Effector memory CD8-positive, alpha-beta T cell (primary cell): Measurements from ENCODE around the gene KDM4B.
A peak's percentile ranks its signal among the peaks of the same experiment; 100 is the strongest.
"Not testable (repeated sequence)": the region's sequence is repeated elsewhere in the genome, so short reads cannot be mapped to it uniquely, and the experiment has no call there.

Source experiments
- ATAC-seq: fragments of 150-1000 bp; cut with Tn5 transposase; replicated peaks from 2 replicates; pipeline ENCODE4 v1.10.0; 2021; ENCODE audit warnings: mild to moderate bottlenecking, moderate library complexity
- DNase-seq, 3 experiments: peaks; one replicate each; pipeline ENCODE4 v3.0.0; 2021
- H3K27ac Mint-ChIP-seq, 2 donors: one replicate each; pipeline ENCODE4 v1.8.0; 2022; ENCODE audit warnings: mild to moderate bottlenecking in 2 of 2, mixed read lengths in 2 of 2, moderate library complexity in 2 of 2
- H3K27me3 Mint-ChIP-seq, 2 donors: one replicate each; pipeline ENCODE4 v1.8.0; 2022; ENCODE audit warnings: mixed read lengths in 2 of 2
- H3K36me3 Mint-ChIP-seq: one replicate; pipeline ENCODE4 v1.8.0; 2022; ENCODE audit warnings: mild to moderate bottlenecking, moderate library complexity, mixed read lengths; ENCODE audit not compliant: insufficient read depth
- H3K4me1 Mint-ChIP-seq, 2 donors: one replicate each; pipeline ENCODE4 v1.8.0; 2022; ENCODE audit warnings: low read depth in 2 of 2, mixed read lengths in 2 of 2
- H3K4me3 Mint-ChIP-seq, 2 donors: one replicate each; pipeline ENCODE4 v1.8.0; 2022; ENCODE audit warnings: mild to moderate bottlenecking in 2 of 2, mixed read lengths in 2 of 2, moderate library complexity in 2 of 2
- H3K9me3 Mint-ChIP-seq, 2 donors: one replicate each; pipeline ENCODE4 v1.8.0; 2022; ENCODE audit warnings: mixed read lengths in 2 of 2

The KDM4B gene

DNA sequence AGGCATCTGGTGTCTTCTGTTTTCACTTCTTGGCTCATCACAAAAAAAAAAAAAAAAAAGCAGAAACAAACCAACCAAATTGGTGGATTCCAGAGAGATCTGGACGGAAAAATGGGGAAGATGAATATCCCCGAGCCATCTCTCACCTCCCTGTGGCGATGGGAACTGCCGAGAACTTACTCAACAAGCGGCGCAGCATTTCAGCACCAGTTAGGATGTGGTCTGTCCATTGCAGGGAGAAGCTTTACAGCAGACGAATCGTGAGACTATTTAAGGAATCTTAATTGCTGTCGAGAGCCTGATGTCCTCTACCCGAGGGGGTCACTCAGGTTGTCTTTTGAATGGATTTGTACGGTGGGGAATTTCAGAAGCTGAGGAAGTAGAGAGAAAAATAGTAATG lies 17.3 kb upstream of the KDM4B start:
- Mint-ChIP-seq H3K36me3 (peaks cover 1% of the 10 kb centered on the region), H3K4me3 (no peak overlapping the region), H3K4me1 (no peaks in the 10 kb centered on the region), H3K27ac (no peak overlapping the region), H3K9me3 (no peaks in the 10 kb centered on the region), H3K27me3 (no peaks in the 10 kb centered on the region)
- no peak for DNase-seq
- no peak for ATAC-seq

DNA sequence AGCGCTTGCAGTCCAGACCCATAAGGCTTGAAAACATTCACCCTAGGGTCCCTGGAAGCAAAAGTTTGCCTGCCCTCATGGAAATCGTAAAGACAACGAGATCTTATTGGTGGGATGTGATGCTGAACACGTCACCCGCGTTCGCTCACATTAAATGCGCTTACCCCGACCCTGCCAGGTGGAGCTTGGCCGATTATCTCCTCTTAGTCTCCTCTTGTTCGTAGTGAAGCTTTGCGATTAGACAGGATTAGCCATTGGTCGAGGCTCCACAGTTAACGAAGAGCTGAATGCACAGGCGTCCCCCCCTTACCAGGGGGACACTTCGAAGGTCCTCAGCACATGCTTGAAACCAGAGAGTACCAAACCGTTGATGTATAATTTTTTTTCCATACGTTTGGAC lies 16.0 kb upstream of the KDM4B start:
- no peak for DNase-seq
- Mint-ChIP-seq H3K9me3 (no peaks in the 10 kb centered on the region), H3K4me3 (no peak overlapping the region), H3K4me1 (no peaks in the 10 kb centered on the region), H3K36me3 (no peaks in the 10 kb centered on the region), H3K27ac (peak overlapping the region in 1 of 2 donors; percentile 20), H3K27me3 (no peaks in the 10 kb centered on the region)
- ATAC-seq = no peak

DNA sequence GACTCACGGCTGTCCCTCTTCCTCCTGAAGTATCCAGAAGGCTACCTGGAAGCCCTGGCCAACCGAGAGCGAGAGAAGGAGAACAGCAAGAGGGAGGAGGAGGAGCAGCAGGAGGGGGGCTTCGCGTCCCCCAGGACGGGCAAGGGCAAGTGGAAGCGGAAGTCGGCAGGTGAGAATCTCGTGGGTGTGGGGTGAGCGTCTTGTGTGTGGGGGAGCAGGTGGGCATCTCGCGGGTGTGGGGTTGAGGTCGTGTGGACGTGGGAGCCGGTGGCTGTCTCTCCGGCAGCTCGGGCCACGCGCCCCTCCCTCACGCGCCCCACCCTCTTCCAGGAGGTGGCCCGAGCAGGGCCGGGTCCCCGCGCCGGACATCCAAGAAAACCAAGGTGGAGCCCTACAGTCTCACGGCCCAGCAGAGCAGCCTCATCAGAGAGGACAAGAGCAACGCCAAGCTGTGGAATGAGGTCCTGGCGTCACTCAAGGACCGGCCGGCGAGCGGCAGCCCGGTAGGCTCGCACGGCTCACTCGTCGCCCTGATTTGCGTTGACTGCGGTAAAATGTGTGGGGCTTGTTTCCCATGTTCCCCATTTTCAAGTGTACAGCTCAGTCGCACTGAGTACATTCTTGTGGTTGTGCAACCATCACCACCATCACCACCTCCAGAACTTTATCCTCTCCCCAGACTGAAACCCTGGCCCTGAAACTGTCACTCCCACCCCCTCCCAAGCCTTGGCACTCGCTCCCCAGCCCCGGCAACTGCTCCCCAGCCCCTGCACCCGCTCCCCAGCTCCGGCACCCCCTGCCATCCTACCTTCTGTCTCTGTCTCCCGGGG lies 14.4 kb upstream of the KDM4B start:
- peak overlapping the region in 1 of 2 donors; percentile 55 for H3K27ac Mint-ChIP-seq
- H3K27me3 Mint-ChIP-seq = not testable (repeated sequence)

DNA sequence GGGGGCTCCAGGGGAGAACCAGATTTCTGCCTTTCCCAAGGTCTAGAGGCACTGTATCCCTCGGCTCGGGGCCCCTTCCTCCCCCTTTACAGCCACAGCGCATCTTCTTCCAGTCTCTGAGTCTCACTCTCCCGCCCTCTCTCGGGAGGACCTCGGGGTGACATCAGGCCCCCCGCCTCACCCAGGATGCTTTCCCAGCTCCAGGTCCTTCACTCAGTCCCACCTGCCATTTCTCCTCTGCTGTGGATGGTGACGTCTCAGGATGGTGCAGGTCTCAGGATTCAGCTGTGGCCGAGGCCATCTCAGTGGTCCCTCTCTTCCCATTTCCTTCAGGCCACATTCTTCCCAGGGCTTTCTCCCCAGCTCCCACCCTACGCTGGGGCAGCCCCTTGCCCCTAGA lies 13.6 kb upstream of the KDM4B start:
- Mint-ChIP-seq H3K36me3 (no peaks in the 10 kb centered on the region), H3K4me3 (no peak overlapping the region), H3K27me3 (no peaks in the 10 kb centered on the region), H3K27ac (peak overlapping the region in 1 of 2 donors; percentile 55), H3K9me3 (no peaks in the 10 kb centered on the region), H3K4me1 (no peaks in the 10 kb centered on the region)
- DNase-seq (no peak), ATAC-seq (no peak)

More for the DNA sequence above, 14.4 kb upstream of the KDM4B start:
- not testable (repeated sequence) for H3K4me3 Mint-ChIP-seq, H3K9me3 Mint-ChIP-seq, ATAC-seq, H3K36me3 Mint-ChIP-seq, H3K4me1 Mint-ChIP-seq, DNase-seq

DNA sequence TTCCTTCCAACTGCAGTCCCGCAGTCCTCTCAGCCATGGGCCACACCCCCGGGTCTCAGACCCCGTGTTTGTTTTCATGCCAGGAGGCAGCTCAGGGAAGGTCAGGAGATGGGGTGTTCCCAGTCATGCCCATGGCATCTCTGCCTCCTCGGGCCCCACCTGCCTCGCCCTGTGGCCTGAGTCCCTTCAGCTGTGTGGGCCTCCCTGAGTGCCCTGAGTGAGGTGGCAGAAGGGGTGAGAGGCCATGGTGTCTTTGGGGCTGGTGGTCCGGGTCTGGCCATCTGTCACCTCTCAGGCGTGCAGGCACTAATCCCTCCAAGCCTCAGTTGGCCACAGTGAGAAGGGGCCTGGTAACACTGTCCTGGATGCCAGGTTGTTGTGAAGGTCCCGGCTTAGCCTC lies 10.9 kb upstream of the KDM4B start:
- Mint-ChIP-seq H3K27ac (peak overlapping the region in 1 of 2 donors; percentile 15), H3K27me3 (no peaks in the 10 kb centered on the region), H3K36me3 (no peaks in the 10 kb centered on the region), H3K4me3 (no peak overlapping the region), H3K4me1 (no peaks in the 10 kb centered on the region), H3K9me3 (no peaks in the 10 kb centered on the region)
- no peak for DNase-seq
- ATAC-seq = no peak

DNA sequence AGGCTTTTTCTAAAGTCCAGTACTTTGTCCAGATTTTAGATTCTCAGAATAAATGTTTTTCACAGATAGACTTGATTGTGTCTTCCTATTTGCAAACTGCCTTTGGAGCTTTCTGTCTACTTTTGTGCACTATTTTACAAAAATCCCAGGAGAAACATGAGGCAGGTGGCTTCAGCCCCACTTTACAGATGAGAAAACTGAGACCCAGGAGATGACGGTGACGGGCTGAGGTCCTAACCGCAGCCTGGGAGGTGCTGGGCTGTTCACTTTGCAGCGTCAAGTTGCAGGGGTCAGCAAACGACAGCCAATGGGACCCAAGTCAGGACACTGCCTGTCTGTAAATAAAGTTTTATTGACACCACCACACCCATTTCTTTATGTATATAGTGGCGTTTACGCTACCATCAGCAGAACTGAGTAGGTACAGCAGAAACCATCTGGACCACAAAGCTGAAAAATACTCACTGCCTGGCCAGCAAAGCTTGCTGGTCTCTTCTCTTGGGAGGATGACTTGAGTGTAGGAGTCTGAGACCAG lies 6.8 kb upstream of the KDM4B start:
- Mint-ChIP-seq H3K27ac (no peak overlapping the region), H3K4me1 (no peaks in the 10 kb centered on the region), H3K4me3 (no peak overlapping the region), H3K27me3 (no peaks in the 10 kb centered on the region), H3K9me3 (no peaks in the 10 kb centered on the region), H3K36me3 (no peaks in the 10 kb centered on the region)
- ATAC-seq (no peak), DNase-seq (no peak)

DNA sequence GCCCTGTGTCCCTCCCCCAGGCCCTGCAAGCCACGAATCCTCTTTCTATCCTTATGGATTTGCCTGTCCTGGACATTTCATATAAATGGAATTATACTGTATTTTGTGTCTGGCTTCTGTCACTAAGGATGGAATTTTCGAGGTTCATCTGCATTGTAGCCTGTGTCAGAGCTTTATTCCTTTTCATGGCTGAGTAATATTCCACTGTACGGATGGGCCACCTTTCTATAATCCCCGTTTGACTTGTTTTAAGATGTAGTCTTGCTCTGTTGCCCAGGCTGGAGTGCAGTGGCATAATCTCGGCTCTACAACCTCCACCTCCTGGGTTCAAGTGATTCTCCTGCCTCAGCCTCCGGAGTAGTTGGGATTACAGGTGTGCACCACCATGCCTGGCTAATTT lies 3.9 kb upstream of the KDM4B start:
- no peaks in the 10 kb centered on the region for H3K9me3 Mint-ChIP-seq
- DNase-seq (no peak), ATAC-seq (no peak)
- H3K27me3 Mint-ChIP-seq = no peaks in the 10 kb centered on the region
- H3K4me1 Mint-ChIP-seq = peaks cover 8 to 9% of the 10 kb centered on the region in 2 donors
- no peak overlapping the region for H3K27ac Mint-ChIP-seq
- peaks cover 14% of the 10 kb centered on the region for H3K36me3 Mint-ChIP-seq
- no peak overlapping the region for H3K4me3 Mint-ChIP-seq

DNA sequence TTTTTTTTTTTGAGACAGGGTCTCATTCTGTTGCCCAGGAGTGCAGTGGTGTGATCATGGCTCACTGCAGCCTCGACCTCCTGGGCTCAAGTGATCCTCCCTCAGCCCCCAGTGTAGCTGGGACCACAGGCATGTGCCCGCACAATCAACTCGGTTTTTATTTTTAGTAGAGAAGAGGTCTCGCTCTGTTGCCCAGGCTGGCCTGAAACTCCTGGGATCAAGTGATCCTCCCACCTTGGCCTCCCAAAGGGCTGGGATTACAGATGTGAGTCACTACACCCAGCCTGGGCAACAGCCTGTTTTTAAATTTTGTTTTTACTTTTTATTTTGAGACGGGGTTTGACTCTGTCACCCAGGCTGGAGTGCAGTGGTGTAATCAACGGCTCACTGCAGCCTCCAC lies 2.3 kb upstream of the KDM4B start:
- no peaks in the 10 kb centered on the region for H3K9me3 Mint-ChIP-seq
- H3K27ac Mint-ChIP-seq = peak overlapping the region in 1 of 2 donors; percentile 33
- H3K4me3 Mint-ChIP-seq = no peak overlapping the region
- no peak for DNase-seq
- H3K36me3 Mint-ChIP-seq = peaks cover 22% of the 10 kb centered on the region
- H3K27me3 Mint-ChIP-seq = no peaks in the 10 kb centered on the region
- ATAC-seq = no peak
- peaks cover 24% of the 10 kb centered on the region in 2 donors for H3K4me1 Mint-ChIP-seq

DNA sequence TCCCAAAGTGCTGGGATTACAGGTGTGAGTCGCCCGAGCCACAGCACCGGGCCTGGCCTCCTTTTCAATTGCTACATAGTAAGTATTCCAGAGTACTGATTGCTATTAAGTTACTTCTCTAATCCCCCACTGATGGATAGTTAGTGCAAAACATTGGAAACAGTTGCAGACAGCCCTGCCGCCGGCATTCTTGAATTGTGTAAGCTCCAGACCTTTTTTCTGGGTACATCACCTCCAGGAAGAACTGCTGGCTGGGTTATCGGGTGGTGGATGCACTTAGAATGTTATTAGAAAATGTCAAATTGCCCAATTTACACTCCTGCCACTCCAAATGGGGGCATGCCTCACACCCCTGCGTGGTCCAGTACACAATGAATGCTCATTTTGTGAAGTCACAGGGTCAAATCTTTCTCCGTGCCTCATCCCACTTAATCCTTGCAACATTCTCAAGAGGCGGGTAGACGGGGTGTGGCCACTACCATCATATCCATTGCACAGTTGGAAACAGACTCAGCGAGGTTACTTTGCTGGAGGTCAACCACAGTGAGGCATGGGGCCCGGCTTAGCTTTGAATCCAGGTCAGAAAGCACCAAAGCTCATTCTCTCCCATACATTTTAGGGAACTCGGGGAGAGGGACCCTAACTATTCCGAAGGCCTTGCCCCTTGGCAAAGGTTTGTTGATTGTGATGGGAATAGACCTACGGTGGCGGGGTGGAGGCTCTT lies 1.0 kb upstream of the KDM4B start:
- Mint-ChIP-seq H3K4me3 (peak overlapping the region; percentile 79 to 80), H3K27me3 (no peaks in the 10 kb centered on the region), H3K4me1 (peaks cover 26 to 34% of the 10 kb centered on the region in 2 donors), H3K36me3 (peaks cover 26% of the 10 kb centered on the region), H3K9me3 (no peaks in the 10 kb centered on the region), H3K27ac (peak overlapping the region; percentile 86 to 88)
- ATAC-seq (no peak), DNase-seq (no peak)

DNA sequence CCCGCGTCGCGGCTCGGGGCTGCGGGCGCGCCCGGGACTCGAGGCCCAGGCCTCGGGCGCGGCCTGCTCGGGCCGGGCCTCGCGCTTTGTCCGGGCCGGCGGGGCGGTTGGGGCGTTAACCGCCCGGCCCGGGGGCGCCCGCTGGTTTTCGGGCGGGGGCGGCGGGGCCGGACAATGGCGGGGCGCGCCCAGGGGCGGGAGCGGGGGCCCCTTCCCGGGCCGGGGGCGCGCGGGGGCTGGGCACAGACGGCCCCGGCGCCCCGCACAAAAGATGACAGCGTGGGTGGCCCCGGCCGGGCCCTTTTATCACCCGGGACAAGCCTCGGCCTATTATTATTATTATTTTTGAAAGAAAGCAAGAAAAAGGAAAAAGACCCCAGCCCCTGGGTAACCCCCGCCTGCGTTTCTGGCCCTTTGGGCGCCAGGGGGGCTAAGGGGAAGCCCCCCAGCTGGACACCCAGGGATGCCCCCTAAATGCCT lies 419 bp downstream of the KDM4B start:
- no peak for DNase-seq
- H3K4me3 Mint-ChIP-seq = peak overlapping the region; percentile 89 to 91
- H3K36me3 Mint-ChIP-seq = peaks cover 26% of the 10 kb centered on the region
- H3K9me3 Mint-ChIP-seq = no peaks in the 10 kb centered on the region
- ATAC-seq = no peak
- H3K27ac Mint-ChIP-seq = peak overlapping the region; percentile 86 to 92
- no peaks in the 10 kb centered on the region for H3K27me3 Mint-ChIP-seq
- peaks cover 26 to 35% of the 10 kb centered on the region in 2 donors for H3K4me1 Mint-ChIP-seq

DNA sequence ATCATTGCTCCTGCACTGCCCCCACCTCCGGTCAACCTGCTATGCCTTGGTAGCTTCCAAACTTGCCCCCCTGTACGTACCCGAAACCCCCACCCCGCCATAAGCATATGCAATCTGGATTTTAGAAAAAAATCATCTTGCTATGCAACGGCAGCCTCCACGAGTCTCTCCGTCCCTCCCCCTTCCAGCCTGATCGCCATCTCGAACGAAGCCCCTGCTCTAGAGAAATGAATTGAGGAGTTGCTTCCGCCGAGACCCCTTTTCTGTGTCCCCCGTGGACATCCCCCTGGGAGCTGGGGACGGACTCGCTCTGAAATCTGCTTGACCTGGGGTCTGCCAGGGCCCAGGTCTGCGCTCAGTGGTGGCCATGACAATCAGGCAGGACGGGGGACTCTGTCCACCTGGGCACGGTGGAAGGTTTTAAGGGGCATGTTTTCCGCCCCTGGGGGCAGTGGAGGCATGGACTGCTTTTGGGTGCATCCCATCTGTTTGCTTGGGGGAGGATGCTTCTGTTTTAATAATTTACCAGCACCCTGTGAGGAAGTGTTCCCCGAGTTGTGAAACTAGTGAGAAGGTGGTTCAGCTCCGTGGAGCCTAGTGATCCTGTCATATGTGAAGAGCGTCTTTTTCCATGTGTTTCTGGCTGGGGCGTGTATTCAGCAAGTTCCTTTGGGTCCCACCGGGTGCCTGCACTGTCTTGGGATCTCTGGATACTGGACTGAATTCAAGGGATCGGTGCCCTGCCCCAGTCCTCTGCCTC lies 1.0 kb downstream of the KDM4B start:
- H3K4me1 Mint-ChIP-seq = peaks cover 30 to 35% of the 10 kb centered on the region in 2 donors
- no peaks in the 10 kb centered on the region for H3K27me3 Mint-ChIP-seq
- H3K36me3 Mint-ChIP-seq = peaks cover 26% of the 10 kb centered on the region
- no peak for ATAC-seq
- H3K4me3 Mint-ChIP-seq = peak overlapping the region; percentile 89 to 91
- H3K27ac Mint-ChIP-seq = peak overlapping the region; percentile 86 to 92
- no peaks in the 10 kb centered on the region for H3K9me3 Mint-ChIP-seq
- DNase-seq = no peak

DNA sequence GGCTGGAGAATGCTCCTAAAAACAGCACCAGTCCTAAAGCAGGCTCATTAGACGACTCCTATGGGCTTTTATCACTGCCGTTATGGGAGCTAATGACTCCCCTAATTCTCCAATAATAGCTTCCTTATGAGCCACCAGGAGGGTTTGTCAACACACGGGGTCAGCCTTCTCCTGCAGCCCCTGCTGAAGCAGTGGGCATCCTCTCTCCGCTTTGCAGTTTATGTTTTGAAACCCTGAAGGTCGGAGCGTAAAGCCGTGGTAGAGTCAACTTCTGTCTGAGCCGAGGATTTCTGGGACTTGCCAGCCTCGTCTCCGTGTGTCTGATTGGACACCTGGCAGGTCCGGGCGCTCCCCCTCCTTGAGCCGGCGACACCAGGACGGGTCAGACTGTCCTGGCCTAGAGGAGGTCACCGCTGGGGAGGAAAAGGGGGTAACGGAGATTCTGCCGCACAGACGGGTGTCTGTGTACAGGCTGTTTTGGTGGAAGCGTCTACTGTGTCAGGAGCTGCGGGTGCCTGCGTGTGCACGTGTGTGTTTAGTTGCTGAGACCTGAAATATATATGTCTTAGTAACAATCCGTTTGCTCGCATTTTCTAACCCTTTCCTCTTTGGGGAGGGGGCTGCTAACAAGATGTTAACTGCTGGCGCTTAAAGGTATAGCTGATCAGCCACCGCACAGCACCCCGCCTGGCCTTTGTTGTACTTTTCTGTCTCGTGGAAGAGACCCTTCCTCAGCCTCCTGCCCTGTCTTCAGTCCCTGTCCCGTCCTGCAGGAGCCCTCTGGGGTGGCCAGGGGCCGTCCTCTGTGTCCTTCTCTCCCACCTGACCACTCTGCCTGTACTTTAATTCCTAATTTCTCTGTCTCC lies 1.9 kb downstream of the KDM4B start:
- Mint-ChIP-seq H3K27ac (peak overlapping the region; percentile 86 to 92), H3K4me1 (peaks cover 33 to 40% of the 10 kb centered on the region in 2 donors), H3K27me3 (no peaks in the 10 kb centered on the region), H3K4me3 (peak overlapping the region; percentile 89 to 91), H3K36me3 (peaks cover 30% of the 10 kb centered on the region), H3K9me3 (no peaks in the 10 kb centered on the region)
- DNase-seq (no peak), ATAC-seq (no peak)
